HCT116 (cell line): ENCODE measurements around the gene KIF1A. TPM values are rescaled to one million over a fixed set of nuclear protein-coding genes. Genes with fewer than 3 reads are reported as not detected.

Experiments used
- ATAC-seq: fragments of 200-7000 bp; cut with Tn5 transposase; 2 replicates; pipeline ENCODE4 v1.9.1; 2020; ENCODE audit warnings: mild to moderate bottlenecking, moderate library complexity
- BruUV-seq: library from RNA; stranded (reverse); fragments of 400-500 nt; replicated peaks from 2 replicates; lab custom pipeline; 2021; lab: Mats Ljungman, UMichigan
- CTCF ChIA-PET: fragments of 300-600 bp; sonication (Branson Sonifier 250); formaldehyde crosslinking; loops from one replicate; lab custom pipeline; 2021; ENCODE audit warnings: antibody characterized with exemption; lab: Charles Lee
- POLR2A ChIA-PET: fragments of 300-600, 350-600 bp; sonication (Branson Sonifier 250); formaldehyde crosslinking; loops from one replicate; lab custom pipeline; 2021; ENCODE audit warnings: antibody characterized with exemption; lab: Charles Lee
- RAD21 ChIA-PET, 2 experiments: fragments of 300-600 bp; sonication (Branson Sonifier 250); formaldehyde crosslinking; loops; one replicate each; lab custom pipeline; 2023; ENCODE audit warnings: low total read pairs in 2 of 2; ENCODE audit not compliant: uncharacterized antibody in 2 of 2, unreplicated experiment in 2 of 2, low non-redundant PET in 1 of 2; lab: Charles Lee
- DNase-seq: peaks from one replicate; pipeline ENCODE4 v3.0.0-alpha.2; 2010; ENCODE audit warnings: low read depth, low spot score
- H2AFZ ChIP-seq: fragments of 200-600 bp; shearing (Covaris generic), sonication (generic); 2 replicates; pipeline ENCODE4 v1.6.1; 2017; ENCODE audit warnings: low read depth, mixed run types, mixed read lengths, antibody characterized with exemption, low read length; ENCODE audit not compliant: poor library complexity, severe bottlenecking
- H3K27ac ChIP-seq: 2 replicates; pipeline ENCODE4 v1.5.1; 2012; ENCODE audit warnings: low read depth, low read length
- H3K27me3 ChIP-seq: fragments of 200-600 bp; sonication (generic); 2 replicates; pipeline ENCODE4 v1.6.1; 2016; ENCODE audit warnings: mixed run types, low read length, mixed read lengths; ENCODE audit not compliant: insufficient read depth
- H3K36me3 ChIP-seq, 2 experiments: fragments of 200-500 bp in 1 of 2; fragments of 200-600 bp in 1 of 2; sonication (Bioruptor generic) in 1 of 2; sonication (generic) in 1 of 2; 2 replicates each; pipeline versions ENCODE4 v1.5.1 to v1.6.1; 2014 to 2016; ENCODE audit warnings: low read length in 2 of 2, inconsistent platforms in 1 of 2, mixed read lengths in 1 of 2, mixed run types in 1 of 2; ENCODE audit not compliant: insufficient read depth in 2 of 2, control insufficient read depth in 1 of 2
- H3K4me1 ChIP-seq, 2 experiments: fragments of 200-600 bp in 1 of 2; sonication (generic) in 1 of 2; 2 replicates each; pipeline versions ENCODE4 v1.5.1 to v1.6.1; 2012 to 2017; ENCODE audit warnings: low read length in 2 of 2, inconsistent platforms in 1 of 2, mild to moderate bottlenecking in 1 of 2, mixed read lengths in 1 of 2, mixed run types in 1 of 2, moderate library complexity in 1 of 2; ENCODE audit not compliant: insufficient read depth in 2 of 2, control insufficient read depth in 1 of 2
- H3K4me2 ChIP-seq: fragments of 200-600 bp; sonication (generic); 2 replicates; pipeline ENCODE4 v1.6.1; 2017; ENCODE audit warnings: mixed run types, low read length, mixed read lengths
- H3K4me3 ChIP-seq, 2 experiments: fragments of 200-600 bp in 1 of 2; sonication (generic) in 1 of 2; replicated peaks in 1 of 2; 2 replicates each; pipeline ENCODE4 v1.5.1; 2011 to 2016; ENCODE audit warnings: low read length in 2 of 2, control low read depth in 1 of 2, low read depth in 1 of 2, mild to moderate bottlenecking in 1 of 2, mixed read lengths in 1 of 2, mixed run types in 1 of 2
- H3K79me2 ChIP-seq: fragments of 200-600 bp; sonication (generic); 2 replicates; pipeline ENCODE4 v1.6.1; 2017; ENCODE audit warnings: mild to moderate bottlenecking, mixed run types, low read length, moderate library complexity, mixed read lengths; ENCODE audit not compliant: insufficient read depth
- H3K9ac ChIP-seq: fragments of 200-600 bp; sonication (generic); 2 replicates; pipeline ENCODE4 v1.6.1; 2016; ENCODE audit warnings: low read length, mixed read lengths
- H3K9me2 ChIP-seq: fragments of 200-600 bp; sonication (generic), shearing (Covaris generic); 2 replicates; pipeline ENCODE4 v1.6.1; 2017; ENCODE audit warnings: mixed run types, mild to moderate bottlenecking, moderate library complexity; ENCODE audit not compliant: insufficient read depth
- H3K9me3 ChIP-seq, 2 experiments: fragments of 200-500 bp in 1 of 2; fragments of 200-600 bp in 1 of 2; sonication (Bioruptor generic) in 1 of 2; sonication (generic) in 1 of 2; 2 replicates each; pipeline ENCODE4 v1.6.1; 2014 to 2017; ENCODE audit warnings: low read length in 2 of 2, mixed read lengths in 2 of 2, inconsistent platforms in 1 of 2, low read depth in 1 of 2, mild to moderate bottlenecking in 1 of 2, mixed run types in 1 of 2, moderate library complexity in 1 of 2; ENCODE audit not compliant: control insufficient read depth in 1 of 2, insufficient read depth in 1 of 2
- H4K20me1 ChIP-seq: fragments of 200-600 bp; sonication (generic), shearing (Covaris generic); 2 replicates; pipeline ENCODE4 v1.6.1; 2017; ENCODE audit warnings: mixed run types, mild to moderate bottlenecking, moderate library complexity; ENCODE audit not compliant: insufficient read depth
- ATF3 ChIP-seq: IDR thresholded peaks from 2 replicates; pipeline ENCODE4 v1.6.1; 2012
- CBX3 ChIP-seq: IDR thresholded peaks from 2 replicates; pipeline ENCODE4 v1.6.1; 2012; ENCODE audit warnings: low read depth
- CEBPB ChIP-seq: IDR thresholded peaks from 2 replicates; pipeline ENCODE4 v1.6.1; 2012; ENCODE audit warnings: low read depth
- CTCF ChIP-seq, 3 experiments: fragments of 200-600 bp in 1 of 3; sonication (generic) in 1 of 3; IDR thresholded peaks in 2 of 3; conservative IDR thresholded peaks in 1 of 3; 2 replicates each; pipeline ENCODE4 v1.5.1; 2012 to 2017; ENCODE audit warnings: low read depth in 2 of 3, low read length in 2 of 3, antibody characterized with exemption in 1 of 3, borderline replicate concordance in 1 of 3, control low read depth in 1 of 3, mild to moderate bottlenecking in 1 of 3, mixed read lengths in 1 of 3, mixed run types in 1 of 3, moderate library complexity in 1 of 3; ENCODE audit not compliant: insufficient read depth in 1 of 3
- ELF1 ChIP-seq: IDR thresholded peaks from 2 replicates; pipeline ENCODE4 v1.6.1; 2012; ENCODE audit warnings: low read depth, borderline replicate concordance
- EZH2 ChIP-seq: fragments of 200-600 bp; sonication (generic); IDR thresholded peaks from 2 replicates; pipeline ENCODE4 v1.6.1; 2017; ENCODE audit warnings: antibody characterized with exemption, mixed run types
- EZH2phosphoT487 ChIP-seq: fragments of 200-600 bp; IDR thresholded peaks from 2 replicates; pipeline ENCODE4 v1.6.1; 2018; ENCODE audit warnings: antibody characterized with exemption, borderline replicate concordance
- FOSL1 ChIP-seq: IDR thresholded peaks from 2 replicates; pipeline ENCODE4 v1.6.1; 2012; ENCODE audit warnings: low read depth
- MAX ChIP-seq: IDR thresholded peaks from 2 replicates; pipeline ENCODE4 v1.6.1; 2012
- POLR2A ChIP-seq: IDR thresholded peaks from 2 replicates; pipeline ENCODE4 v1.7.0; 2011; ENCODE audit warnings: borderline replicate concordance; ENCODE audit not compliant: insufficient read depth, insufficient read length; ENCODE audit errors: extremely low read depth
- POLR2AphosphoS5 ChIP-seq: IDR thresholded peaks from 2 replicates; pipeline ENCODE4 v1.6.1; 2011; ENCODE audit warnings: mild to moderate bottlenecking, low read depth, low read length, moderate library complexity
- RAD21 ChIP-seq: IDR thresholded peaks from 2 replicates; pipeline ENCODE4 v1.6.1; 2012; ENCODE audit warnings: low read depth, mild to moderate bottlenecking
- SIN3A ChIP-seq: IDR thresholded peaks from 2 replicates; pipeline ENCODE4 v1.6.1; 2012; ENCODE audit warnings: low read depth
- SP1 ChIP-seq: IDR thresholded peaks from 2 replicates; pipeline ENCODE4 v1.6.1; 2012; ENCODE audit warnings: low read depth
- YY1 ChIP-seq: IDR thresholded peaks from 2 replicates; pipeline ENCODE4 v1.6.1; 2011; ENCODE audit warnings: low read length, low read depth, moderate library complexity, mild to moderate bottlenecking; ENCODE audit not compliant: insufficient replicate concordance; ENCODE audit errors: extremely low read depth
- ZBTB33 ChIP-seq: IDR thresholded peaks from 2 replicates; pipeline ENCODE4 v1.6.1; 2011; ENCODE audit warnings: mild to moderate bottlenecking, low read length, moderate library complexity; ENCODE audit not compliant: insufficient replicate concordance; ENCODE audit errors: extremely low read depth
- ZFX ChIP-seq: fragments of 450-650 bp; IDR thresholded peaks from 2 replicates; pipeline ENCODE4 v1.6.1; 2017
- intact Hi-C: fragments of 100-400 bp; cut with micrococcal nuclease; formaldehyde crosslinking; loops from 2 replicates; pipeline ENCODE4 v1.10.0; 2022
- total RNA-seq: library from RNA; stranded (reverse); gene quantifications from one replicate; pipeline ENCODE4 v1.2.1, GENCODE V29; 2021; ENCODE audit not compliant: unreplicated experiment

KIF1A gene
- total RNA-seq, 1 experiment from 2014 or later: 0.27 TPM

- Histone ChIP-seq H3K4me1 (no peaks in the 10 kb centered on the region), H3K4me2 (no peak overlapping the region), H3K9me3 (no peaks in the 10 kb centered on the region), H2AFZ (no peak overlapping the region), H3K27ac (no peak overlapping the region), H3K9ac (no peak overlapping the region), H3K27me3 (no peaks in the 10 kb centered on the region; the same call in 1 of the 2 replicates), H3K9me2 (no peaks in the 10 kb centered on the region), H3K79me2 (no peaks in the 10 kb centered on the region), H3K36me3 (no peaks in the 10 kb centered on the region), H4K20me1 (no peaks in the 10 kb centered on the region), H3K4me3 (no peak overlapping the region)
- intact Hi-C loops: loop anchor here (5.0 kb wide), 2 partner anchors 40 to 210 kb away; no protein-coding TSS in a partner anchor
- ATAC-seq (no peak), DNase-seq (no peak)
- POLR2A ChIA-PET: no interaction called here
- CTCF ChIA-PET: no interaction called here
- RAD21 ChIA-PET: no interaction called here
- TF ChIP-seq ZFX: no peak
- no peak for TF ChIP-seq SIN3A
- TF ChIP-seq POLR2AphosphoS5: no peak
- TF ChIP-seq CEBPB: no peak
- no peak for TF ChIP-seq SP1
- no peak for TF ChIP-seq ELF1
- TF ChIP-seq ZBTB33: no peak
- TF ChIP-seq CBX3: no peak
- TF ChIP-seq EZH2phosphoT487: no peak
- no peak for TF ChIP-seq EZH2
- TF ChIP-seq MAX: no peak
- TF ChIP-seq CTCF (IDR thresholded peaks at IDR 0.05 in 2 of 3, conservative IDR thresholded peaks at IDR 0.05 in 1 of 3; ENCODE audit: borderline replicate concordance in 1 of 3, insufficient read depth in 1 of 3, low read depth in 2 of 3, low read length in 2 of 3): no peak
- no peak for TF ChIP-seq RAD21
- TF ChIP-seq YY1: no peak
- TF ChIP-seq ATF3: no peak
- no peak for TF ChIP-seq POLR2A
- TF ChIP-seq FOSL1: no peak
- BruUV-seq: no TSS peak
Measured at GRCh38 chr2:240707043-240707756, 112.8 kb downstream of the KIF1A start.
